Measurements from ENCODE around the gene IGSF22.
A peak's percentile ranks its signal among the peaks of the same experiment; 100 is the strongest.
"Not testable (repeated sequence)": the region's sequence is repeated elsewhere in the genome, so short reads cannot be mapped to it uniquely, and the experiment has no call there.

IGSF22 gene

GRCh38 chr11:18691467-18692140 is 34.4 kb downstream of the IGSF22 start:
- not testable (repeated sequence) for DNase-seq (ENCODE audit: low read depth, low spot score)

GRCh38 chr11:18684267-18684666 is 41.7 kb downstream of the IGSF22 start:
- no peak for DNase-seq (ENCODE audit: low read depth, low spot score)

DNA sequence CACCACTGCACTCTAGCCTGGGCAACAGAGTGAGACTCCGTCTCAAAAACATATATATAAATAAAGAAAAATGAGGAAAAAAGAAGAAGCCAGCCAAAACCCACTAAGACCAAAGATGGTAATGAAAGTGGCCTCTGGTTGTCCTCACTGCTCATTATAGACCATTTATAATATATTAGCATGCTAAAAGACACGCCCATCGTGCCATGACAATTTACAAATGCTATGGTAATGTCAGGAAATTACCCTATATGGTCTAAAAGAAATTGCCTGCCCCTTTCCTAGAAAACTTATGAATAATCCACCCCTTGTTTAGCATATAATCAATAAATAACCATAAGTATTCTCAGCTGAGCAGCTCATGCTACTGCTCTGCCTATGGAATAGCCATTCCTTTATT is 43.5 kb downstream of the IGSF22 start:
- no peak for DNase-seq (ENCODE audit: low read depth, low spot score)

GRCh38 chr11:18681949-18682348 is 44.0 kb downstream of the IGSF22 start:
- not testable (repeated sequence) for DNase-seq (ENCODE audit: low read depth, low spot score)

DNA sequence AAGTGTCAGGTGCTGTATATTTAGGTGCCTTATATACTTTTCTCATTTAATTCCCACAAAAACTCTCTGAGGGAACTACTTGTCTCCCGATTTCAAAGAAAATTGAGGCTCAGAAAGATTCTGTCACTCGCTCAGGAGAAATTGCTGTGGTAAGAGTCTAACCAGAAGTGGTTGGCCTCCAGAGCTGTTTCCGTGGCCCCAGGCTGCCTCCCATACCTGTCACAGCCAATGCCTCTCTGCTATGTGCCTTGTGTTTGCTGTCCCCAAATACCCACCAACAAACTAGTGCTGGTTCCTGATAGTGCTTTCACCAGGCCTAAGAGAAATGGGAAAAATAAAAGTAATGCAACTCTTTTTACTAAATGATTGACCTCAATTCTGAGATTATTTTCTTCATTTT is 48.4 kb downstream of the IGSF22 start:
- no peak for DNase-seq (ENCODE audit: low read depth, low spot score)

GRCh38 chr11:18676803-18677202 is 49.2 kb downstream of the IGSF22 start:
- no peak for DNase-seq (ENCODE audit: low read depth, low spot score)

GRCh38 chr11:18672209-18672608 is 53.8 kb downstream of the IGSF22 start:
- DNase-seq (ENCODE audit: low read depth, low spot score): peak; percentile 17

DNA sequence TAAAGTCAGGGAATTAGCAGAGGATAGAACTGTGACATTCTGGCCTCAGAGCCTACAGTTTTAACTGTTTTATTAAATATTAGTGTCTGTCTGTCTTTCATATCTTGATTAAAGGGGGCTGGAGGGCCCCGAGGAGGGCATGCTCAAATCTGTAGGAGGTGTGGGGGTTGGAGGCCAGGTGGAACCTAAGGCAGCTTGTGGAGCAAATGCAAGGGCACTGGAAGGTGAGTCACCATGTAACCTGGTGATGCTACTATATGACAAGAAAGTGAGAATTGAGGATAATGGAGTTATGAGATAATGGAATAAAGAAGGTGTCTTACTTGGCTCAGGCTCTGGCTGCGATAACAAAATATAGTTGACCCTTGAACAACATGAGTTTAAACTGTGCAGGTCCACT is 54.7 kb downstream of the IGSF22 start:
- DNase-seq (ENCODE audit: low read depth, low spot score): no peak

GRCh38 chr11:18669711-18670110 is 56.3 kb downstream of the IGSF22 start:
- DNase-seq (ENCODE audit: low read depth, low spot score): no peak

DNA sequence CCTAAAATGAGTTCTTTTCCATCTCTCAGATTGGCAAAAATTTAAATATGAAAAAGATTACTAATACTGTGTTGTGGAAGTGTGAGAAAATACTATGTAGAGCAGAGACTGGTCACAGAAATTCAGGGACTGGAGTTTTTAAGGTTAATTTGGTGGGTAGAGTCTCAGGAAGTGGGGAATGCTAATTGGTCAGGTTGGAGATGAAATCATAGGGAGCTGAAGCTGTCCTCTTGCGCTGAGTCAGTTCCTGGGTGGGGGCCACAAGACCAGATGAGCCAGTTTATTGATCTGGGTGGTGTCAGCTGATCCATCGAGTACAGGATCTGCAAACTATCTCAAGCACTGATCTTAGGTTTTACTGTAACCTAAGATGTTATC is 56.8 kb downstream of the IGSF22 start:
- no peak for DNase-seq (ENCODE audit: low read depth, low spot score)

- no peak for DNase-seq (ENCODE audit: low read depth, low spot score)
Measured at GRCh38 chr11:18668131-18668530, 57.9 kb downstream of the IGSF22 start.

DNA sequence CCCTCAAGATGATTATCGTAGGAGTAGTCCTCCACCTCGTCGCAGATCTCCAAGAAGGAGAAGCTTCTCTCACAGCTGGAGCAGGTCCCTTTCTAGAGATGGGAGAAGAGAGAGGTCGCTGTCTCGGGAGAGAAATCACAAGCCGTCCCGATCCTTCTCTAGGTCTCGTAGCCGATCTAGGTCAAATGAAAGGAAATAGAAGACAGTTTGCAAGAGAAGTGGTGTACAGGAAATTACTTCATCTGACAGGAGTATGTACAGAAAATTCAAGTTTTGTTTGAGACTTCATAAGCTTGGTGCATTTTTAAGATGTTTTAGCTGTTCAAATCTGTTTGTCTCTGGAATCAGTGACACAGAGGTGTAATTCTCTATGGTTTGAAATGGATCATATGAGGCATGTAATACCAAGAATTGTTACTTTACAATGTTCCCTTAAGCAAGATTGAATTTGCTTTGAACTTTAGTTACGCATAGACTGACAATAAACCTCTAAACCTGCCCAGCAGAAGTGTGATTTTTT is 60.6 kb downstream of the IGSF22 start:
- not testable (repeated sequence) for DNase-seq (ENCODE audit: low read depth, low spot score)

DNA sequence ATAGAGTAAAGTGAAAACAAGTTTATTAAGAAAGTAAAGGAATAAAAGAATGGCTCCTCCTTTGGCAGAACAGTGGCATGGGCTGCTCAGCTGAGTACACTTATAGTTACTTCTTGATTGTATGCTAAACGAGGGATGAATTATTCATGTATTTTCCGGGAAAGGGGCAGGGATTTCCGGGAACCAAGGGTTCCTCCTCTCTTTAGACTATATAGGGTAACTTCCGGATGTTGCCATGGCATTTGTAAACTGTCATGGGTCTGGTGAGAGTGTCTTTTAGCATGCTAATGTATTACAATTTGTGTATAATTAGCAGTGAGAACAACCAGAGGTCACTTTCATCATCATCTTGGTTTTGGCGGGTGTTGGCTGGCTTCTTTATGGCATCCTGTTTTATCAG is 68.3 kb downstream of the IGSF22 start:
- DNase-seq (ENCODE audit: low read depth, low spot score): no peak

Measured in activated CD4-positive, CD25-positive, alpha-beta regulatory T cell treated with anti-CD3 and anti-CD28 coated beads, Interleukin-2, amount 50 U/mL, for 16 hours (primary cell).